Measurements from ENCODE around the gene POU2AF1.
"Not testable (repeated sequence)": the region's sequence is repeated elsewhere in the genome, so short reads cannot be mapped to it uniquely, and the experiment has no call there.

POU2AF1 gene

DNA sequence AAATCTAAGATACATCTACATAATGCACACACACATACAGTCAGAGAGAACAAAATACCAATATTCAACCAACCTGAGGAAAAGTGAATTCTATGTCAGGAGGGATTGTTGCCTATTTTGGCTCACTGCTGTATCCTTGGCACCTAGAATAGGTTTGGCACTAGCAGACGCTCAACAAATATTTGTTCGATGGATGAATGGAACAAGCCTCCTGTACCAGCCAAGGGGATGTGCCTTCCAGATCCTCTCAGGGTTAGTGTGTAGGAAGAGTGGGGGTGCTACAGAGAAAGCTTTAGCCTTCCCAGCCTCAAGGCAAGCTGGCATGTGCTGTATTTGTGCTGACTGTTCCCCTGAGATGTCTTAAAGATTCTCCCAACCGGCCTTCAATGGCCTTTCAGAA, 23.3 kb upstream of the POU2AF1 start:
- DNase-seq (ENCODE audit: insufficient read length, low spot score) (no peak), FAIRE-seq (no peak)
- TF ChIP-seq, protein P1, sequence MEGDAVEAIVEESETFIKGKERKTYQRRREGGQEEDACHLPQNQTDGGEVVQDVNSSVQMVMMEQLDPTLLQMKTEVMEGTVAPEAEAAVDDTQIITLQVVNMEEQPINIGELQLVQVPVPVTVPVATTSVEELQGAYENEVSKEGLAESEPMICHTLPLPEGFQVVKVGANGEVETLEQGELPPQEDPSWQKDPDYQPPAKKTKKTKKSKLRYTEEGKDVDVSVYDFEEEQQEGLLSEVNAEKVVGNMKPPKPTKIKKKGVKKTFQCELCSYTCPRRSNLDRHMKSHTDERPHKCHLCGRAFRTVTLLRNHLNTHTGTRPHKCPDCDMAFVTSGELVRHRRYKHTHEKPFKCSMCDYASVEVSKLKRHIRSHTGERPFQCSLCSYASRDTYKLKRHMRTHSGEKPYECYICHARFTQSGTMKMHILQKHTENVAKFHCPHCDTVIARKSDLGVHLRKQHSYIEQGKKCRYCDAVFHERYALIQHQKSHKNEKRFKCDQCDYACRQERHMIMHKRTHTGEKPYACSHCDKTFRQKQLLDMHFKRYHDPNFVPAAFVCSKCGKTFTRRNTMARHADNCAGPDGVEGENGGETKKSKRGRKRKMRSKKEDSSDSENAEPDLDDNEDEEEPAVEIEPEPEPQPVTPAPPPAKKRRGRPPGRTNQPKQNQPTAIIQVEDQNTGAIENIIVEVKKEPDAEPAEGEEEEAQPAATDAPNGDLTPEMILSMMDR (IDR thresholded peaks at IDR 0.05; ENCODE audit: insufficient read depth, missing control alignments) = no peak

DNA sequence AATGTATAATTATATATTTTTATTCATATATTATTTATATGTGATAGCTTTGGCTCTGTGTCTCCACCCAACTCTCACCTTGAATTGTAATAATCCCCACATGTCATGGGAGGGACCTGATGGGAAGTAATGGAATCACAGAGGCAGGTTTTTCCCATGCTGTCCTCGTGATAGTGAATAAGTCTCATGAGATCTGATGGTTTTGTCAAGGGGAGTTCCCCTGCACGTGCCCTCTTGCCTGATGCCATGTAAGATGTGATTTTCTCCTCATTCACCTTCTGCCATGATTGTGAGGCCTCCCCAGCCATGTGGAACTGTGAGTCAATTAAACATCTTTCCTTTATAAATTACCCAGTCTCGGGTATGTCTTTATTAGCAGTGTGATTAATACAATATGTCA, 22.9 kb upstream of the POU2AF1 start:
- FAIRE-seq; DNase-seq (ENCODE audit: insufficient read length, low spot score): not testable (repeated sequence)

DNA sequence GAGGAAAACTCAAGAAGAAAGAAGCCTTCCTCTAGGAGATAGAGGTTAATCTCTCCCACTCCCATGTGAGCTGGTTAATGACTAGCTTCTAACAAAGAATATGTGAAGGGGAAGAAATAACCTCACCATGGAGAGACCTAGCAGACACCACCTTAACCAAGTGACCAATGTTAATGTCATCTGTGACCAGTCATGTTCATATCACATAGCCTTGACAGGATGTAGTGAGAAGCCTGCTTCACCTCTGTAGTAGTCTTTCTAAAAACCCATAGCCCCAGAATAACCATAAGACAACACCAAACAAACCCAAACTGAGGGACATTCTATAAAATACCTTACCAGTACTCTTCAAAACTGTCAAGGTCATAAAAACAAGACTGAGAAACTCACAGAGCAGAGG, 21.5 kb upstream of the POU2AF1 start:
- TF ChIP-seq, protein P1 (IDR thresholded peaks at IDR 0.05; ENCODE audit: insufficient read depth, missing control alignments) = no peak
- FAIRE-seq (no peak), DNase-seq (ENCODE audit: insufficient read length, low spot score) (no peak)

DNA sequence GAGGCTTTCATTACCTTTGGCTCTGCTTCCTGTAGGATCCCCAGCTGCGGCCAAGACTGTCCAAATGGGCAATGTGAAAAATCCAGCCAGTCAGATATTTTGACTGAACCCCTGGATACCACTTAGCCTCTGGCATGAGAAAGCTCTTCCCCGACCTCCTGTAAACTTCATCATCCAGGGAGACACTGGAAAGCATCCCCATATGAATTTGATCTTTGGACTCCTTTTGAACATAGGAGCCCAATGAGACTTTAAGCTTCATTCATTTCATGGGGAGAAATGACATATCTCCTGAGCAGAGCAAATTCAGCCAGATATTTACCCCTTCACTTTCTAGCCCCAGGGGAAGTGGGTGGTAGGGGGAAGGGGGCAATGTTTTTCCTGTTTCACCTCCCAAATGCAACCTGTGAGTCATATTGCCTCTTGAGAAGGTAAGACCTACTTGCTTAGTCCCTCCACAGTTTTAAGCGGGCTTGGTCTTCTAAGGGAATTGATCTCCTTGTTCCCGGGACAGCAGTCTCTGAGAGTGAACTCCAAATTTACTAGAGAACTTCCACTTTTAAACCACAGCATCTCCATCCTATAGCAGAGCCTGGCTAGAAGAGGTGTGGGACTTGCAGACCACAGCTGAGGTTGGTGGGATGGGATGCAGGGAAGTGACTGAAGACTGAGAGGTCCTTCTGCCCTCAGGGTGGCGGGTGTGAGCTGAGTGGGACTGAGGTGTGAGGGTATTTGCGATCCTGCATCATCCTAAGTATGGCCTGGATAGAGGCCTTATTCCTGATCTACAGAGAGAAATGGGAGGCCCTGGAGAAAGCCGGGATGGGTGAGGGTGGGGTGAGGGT, 20.3 kb upstream of the POU2AF1 start:
- TF ChIP-seq, protein P1 (IDR thresholded peaks at IDR 0.05; ENCODE audit: insufficient read depth, missing control alignments) = no peak
- FAIRE-seq = no peak
- DNase-seq (ENCODE audit: insufficient read length, low spot score) = no peak

DNA sequence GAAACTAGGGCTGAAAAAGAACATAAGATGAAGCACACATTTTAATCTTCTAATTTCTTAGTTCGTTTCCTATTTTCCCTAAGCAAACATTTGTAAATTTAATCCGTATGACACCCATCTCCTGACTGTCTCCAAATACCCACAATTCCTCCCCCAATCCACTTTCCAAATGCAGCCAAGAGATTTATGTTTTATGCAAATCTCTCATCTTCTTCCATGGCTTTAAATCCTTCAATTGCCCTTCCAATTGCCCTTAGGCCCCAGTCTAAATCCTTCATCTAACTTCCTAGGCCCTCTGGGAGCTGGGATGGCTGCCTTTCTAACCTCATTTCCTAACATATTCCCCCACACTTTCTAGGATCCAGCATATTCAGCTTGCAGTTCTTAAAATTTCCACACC, 18.0 kb upstream of the POU2AF1 start:
- TF ChIP-seq, protein P1 (IDR thresholded peaks at IDR 0.05; ENCODE audit: insufficient read depth, missing control alignments) = no peak
- FAIRE-seq (no peak), DNase-seq (ENCODE audit: insufficient read length, low spot score) (no peak)

DNA sequence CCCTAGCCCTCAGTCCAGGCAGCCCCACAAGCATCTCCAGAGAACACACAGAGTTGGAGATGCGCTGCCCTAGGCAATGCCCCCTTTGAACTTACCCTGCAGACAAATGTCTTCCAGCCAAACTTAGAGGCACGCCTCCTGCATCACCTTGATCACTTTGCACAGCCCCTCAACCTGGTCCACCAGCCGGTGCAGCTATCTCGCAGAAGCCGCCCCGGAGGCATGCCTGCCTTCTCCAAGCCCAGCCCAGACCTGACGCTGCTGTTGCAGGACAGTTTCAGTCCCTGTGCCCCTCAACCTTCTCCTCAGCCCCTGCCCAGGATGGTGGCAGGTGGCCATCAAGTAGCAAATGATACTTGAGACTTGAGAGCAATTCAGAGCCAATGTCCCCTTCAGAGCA, 16.7 kb upstream of the POU2AF1 start:
- DNase-seq (ENCODE audit: insufficient read length, low spot score) (no peak), FAIRE-seq (no peak)
- TF ChIP-seq, protein P1 (IDR thresholded peaks at IDR 0.05; ENCODE audit: insufficient read depth, missing control alignments) = no peak

DNA sequence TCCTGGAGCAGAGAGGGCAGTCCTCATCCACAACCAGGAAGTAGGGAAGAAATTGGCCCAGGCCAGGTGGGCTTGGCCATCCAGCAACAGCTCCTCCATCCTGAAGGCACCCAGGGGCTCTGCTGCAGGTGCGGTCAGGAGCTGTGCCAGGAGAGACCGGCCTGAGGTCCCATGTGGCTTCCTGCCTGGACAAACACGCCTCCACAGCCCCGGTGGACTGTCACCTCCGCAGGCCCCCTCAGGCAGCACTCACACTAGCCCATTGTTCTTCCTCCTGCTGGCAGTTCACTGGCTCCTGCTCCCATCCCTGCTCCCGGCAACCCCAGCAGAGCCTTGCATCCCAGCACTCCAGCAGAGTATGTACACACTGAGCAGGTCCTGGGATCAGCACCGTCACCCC, 16.0 kb upstream of the POU2AF1 start:
- no peak for FAIRE-seq
- TF ChIP-seq, protein P1 (IDR thresholded peaks at IDR 0.05; ENCODE audit: insufficient read depth, missing control alignments) = no peak
- no peak for DNase-seq (ENCODE audit: insufficient read length, low spot score)

DNA sequence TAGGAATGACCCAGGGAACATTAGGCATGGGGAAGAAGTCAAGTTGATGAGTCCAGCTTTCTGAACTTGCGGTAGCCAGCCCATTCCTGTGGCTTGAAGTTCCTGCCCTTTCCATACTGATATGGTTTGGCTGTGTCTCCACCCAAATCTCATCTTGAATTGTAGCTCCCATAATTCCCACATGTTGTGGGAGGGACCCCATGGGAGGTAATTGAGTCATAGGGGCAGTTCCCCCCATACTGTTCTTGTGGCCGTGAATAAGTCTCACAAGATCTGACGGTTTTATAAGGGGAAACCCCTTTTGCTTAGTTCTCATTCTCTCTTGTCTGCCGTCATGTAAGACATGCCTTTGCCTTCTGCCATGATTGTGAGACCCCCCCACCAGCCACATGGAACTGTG, 15.1 kb upstream of the POU2AF1 start:
- FAIRE-seq; DNase-seq (ENCODE audit: insufficient read length, low spot score): not testable (repeated sequence)
